Neural cell (in vitro differentiated cells): ENCODE data around the gene RABGGTA. TPM values are rescaled to one million over a fixed set of nuclear protein-coding genes. Genes with fewer than 3 reads are reported as not detected.

Source experiments
- H2AFZ ChIP-seq: fragments of 200-600, 300-800 bp; sonication (generic), shearing (Covaris generic); 2 replicates; pipeline ENCODE4 v1.6.0; 2014; ENCODE audit warnings: low read depth, mild to moderate bottlenecking, antibody characterized with exemption, low read length, moderate library complexity
- H3F3A ChIP-seq: fragments of 200-600 bp; shearing (Covaris generic); 2 replicates; pipeline ENCODE4 v1.6.1; 2016; ENCODE audit warnings: mild to moderate bottlenecking, moderate library complexity, mixed read lengths, antibody characterized with exemption, low read length; ENCODE audit not compliant: insufficient read depth, poor library complexity, severe bottlenecking
- H3K27ac ChIP-seq: fragments of 200-600, 300-800 bp; sonication (generic), shearing (Covaris generic); 2 replicates; pipeline ENCODE4 v1.5.1; 2014; ENCODE audit warnings: mild to moderate bottlenecking, low read length, moderate library complexity
- H3K27me3 ChIP-seq: fragments of 300-800, 200-600 bp; sonication (generic), shearing (Covaris generic); 2 replicates; pipeline ENCODE4 v1.6.0; 2014; ENCODE audit warnings: mild to moderate bottlenecking, low read depth, low read length, moderate library complexity; ENCODE audit not compliant: insufficient read depth
- H3K36me3 ChIP-seq: fragments of 300-800, 200-600 bp; sonication (generic), shearing (Covaris generic); 2 replicates; pipeline ENCODE4 v1.5.1; 2014; ENCODE audit warnings: mild to moderate bottlenecking, antibody characterized with exemption, low read length, moderate library complexity; ENCODE audit not compliant: insufficient read depth
- H3K4me2 ChIP-seq: fragments of 300-800, 200-600 bp; sonication (generic), shearing (Covaris generic); 2 replicates; pipeline ENCODE4 v1.6.0; 2014; ENCODE audit warnings: mild to moderate bottlenecking, low read length
- H3K4me3 ChIP-seq: fragments of 300-800, 200-600 bp; sonication (generic), shearing (Covaris generic); 2 replicates; pipeline ENCODE4 v1.5.1; 2014; ENCODE audit warnings: mild to moderate bottlenecking, low read length, moderate library complexity
- H3K79me2 ChIP-seq: fragments of 200-600 bp; shearing (Covaris generic); replicated peaks from 2 replicates; pipeline ENCODE4 v1.6.0; 2014; ENCODE audit warnings: mild to moderate bottlenecking, low read length, moderate library complexity; ENCODE audit not compliant: insufficient read depth
- H3K9ac ChIP-seq: fragments of 300-800, 200-600 bp; sonication (generic), shearing (Covaris generic); 2 replicates; pipeline ENCODE4 v1.6.1; 2016; ENCODE audit warnings: mild to moderate bottlenecking, low read length, mixed read lengths
- H3K9me2 ChIP-seq: fragments of 200-600 bp; shearing (Covaris generic); 2 replicates; pipeline ENCODE4 v1.6.1; 2016; ENCODE audit warnings: mild to moderate bottlenecking, low read length, mixed read lengths; ENCODE audit not compliant: insufficient read depth
- H3K9me3 ChIP-seq: fragments of 200-600, 300-800 bp; sonication (generic), shearing (Covaris generic); 2 replicates; pipeline ENCODE4 v1.6.1; 2016; ENCODE audit warnings: mild to moderate bottlenecking, mixed run types, low read length, moderate library complexity, mixed read lengths
- H4K20me1 ChIP-seq: fragments of 200-600 bp; shearing (Covaris generic); 2 replicates; pipeline ENCODE4 v1.6.1; 2016; ENCODE audit warnings: mild to moderate bottlenecking, mixed run types; ENCODE audit not compliant: insufficient read depth
- CTCF ChIP-seq: fragments of 450-650 bp; IDR thresholded peaks from 2 replicates; pipeline ENCODE4 v1.5.1; 2014; ENCODE audit warnings: antibody characterized with exemption, mild to moderate bottlenecking, moderate library complexity; ENCODE audit not compliant: poor library complexity, severe bottlenecking
- EP300 ChIP-seq: fragments of 450-650 bp; conservative IDR thresholded peaks from 2 replicates; pipeline ENCODE4 v1.6.1; 2014; ENCODE audit warnings: antibody characterized with exemption, mild to moderate bottlenecking, moderate library complexity; ENCODE audit not compliant: poor library complexity, severe bottlenecking
- EZH2 ChIP-seq: fragments of 200-600, 300-800 bp; shearing (Covaris generic), sonication (generic); IDR thresholded peaks from 2 replicates; pipeline ENCODE4 v1.6.1; 2014; ENCODE audit warnings: antibody characterized with exemption, low read length, borderline replicate concordance, mild to moderate bottlenecking; ENCODE audit not compliant: insufficient read depth, poor library complexity, severe bottlenecking
- MXI1 ChIP-seq: fragments of 450-650 bp; conservative IDR thresholded peaks from 2 replicates; pipeline ENCODE4 v1.6.1; 2014; ENCODE audit warnings: antibody characterized with exemption, mild to moderate bottlenecking; ENCODE audit not compliant: poor library complexity, severe bottlenecking
- POLR2AphosphoS5 ChIP-seq: IDR thresholded peaks from 2 replicates; pipeline ENCODE4 v1.6.1; 2012
- TAF1 ChIP-seq: IDR thresholded peaks from 2 replicates; pipeline ENCODE4 v1.6.1; 2012; ENCODE audit warnings: low read depth
- polyA plus RNA-seq: library from polyadenylated mRNA; depleted of rRNA; stranded (reverse); fragments of >200 nt; gene quantifications from 2 replicates; pipeline ENCODE4 v1.2.3, GENCODE V29; 2014
- TF ChIP-seq, protein P1 (sequence below): IDR thresholded peaks from 2 replicates; pipeline ENCODE4 v1.6.1; 2012; ENCODE audit warnings: borderline replicate concordance

RABGGTA gene
- polyA plus RNA-seq, 1 donor from 2014 or later = 33.2 TPM

GRCh38 chr14:24274101-24274543 is 2.7 kb upstream of the RABGGTA start:
- Histone ChIP-seq H3K9me2 (no peaks in the 10 kb centered on the region), H3K4me2 (no peak overlapping the region), H4K20me1 (no peaks in the 10 kb centered on the region), H3K79me2 (no peaks in the 10 kb centered on the region), H3K27me3 (no peaks in the 10 kb centered on the region), H3K9ac (no peak overlapping the region), H3F3A (no peaks in the 10 kb centered on the region), H3K9me3 (no peaks in the 10 kb centered on the region), H2AFZ (no peak overlapping the region), H3K36me3 (no peaks in the 10 kb centered on the region), H3K27ac (no peak overlapping the region), H3K4me3 (no peak overlapping the region)
- TF ChIP-seq POLR2AphosphoS5 (no peak), CTCF (no peak), EZH2 (no peak), EP300 (no peak), MXI1 (no peak), TAF1 (no peak)
- TF ChIP-seq, protein P1, sequence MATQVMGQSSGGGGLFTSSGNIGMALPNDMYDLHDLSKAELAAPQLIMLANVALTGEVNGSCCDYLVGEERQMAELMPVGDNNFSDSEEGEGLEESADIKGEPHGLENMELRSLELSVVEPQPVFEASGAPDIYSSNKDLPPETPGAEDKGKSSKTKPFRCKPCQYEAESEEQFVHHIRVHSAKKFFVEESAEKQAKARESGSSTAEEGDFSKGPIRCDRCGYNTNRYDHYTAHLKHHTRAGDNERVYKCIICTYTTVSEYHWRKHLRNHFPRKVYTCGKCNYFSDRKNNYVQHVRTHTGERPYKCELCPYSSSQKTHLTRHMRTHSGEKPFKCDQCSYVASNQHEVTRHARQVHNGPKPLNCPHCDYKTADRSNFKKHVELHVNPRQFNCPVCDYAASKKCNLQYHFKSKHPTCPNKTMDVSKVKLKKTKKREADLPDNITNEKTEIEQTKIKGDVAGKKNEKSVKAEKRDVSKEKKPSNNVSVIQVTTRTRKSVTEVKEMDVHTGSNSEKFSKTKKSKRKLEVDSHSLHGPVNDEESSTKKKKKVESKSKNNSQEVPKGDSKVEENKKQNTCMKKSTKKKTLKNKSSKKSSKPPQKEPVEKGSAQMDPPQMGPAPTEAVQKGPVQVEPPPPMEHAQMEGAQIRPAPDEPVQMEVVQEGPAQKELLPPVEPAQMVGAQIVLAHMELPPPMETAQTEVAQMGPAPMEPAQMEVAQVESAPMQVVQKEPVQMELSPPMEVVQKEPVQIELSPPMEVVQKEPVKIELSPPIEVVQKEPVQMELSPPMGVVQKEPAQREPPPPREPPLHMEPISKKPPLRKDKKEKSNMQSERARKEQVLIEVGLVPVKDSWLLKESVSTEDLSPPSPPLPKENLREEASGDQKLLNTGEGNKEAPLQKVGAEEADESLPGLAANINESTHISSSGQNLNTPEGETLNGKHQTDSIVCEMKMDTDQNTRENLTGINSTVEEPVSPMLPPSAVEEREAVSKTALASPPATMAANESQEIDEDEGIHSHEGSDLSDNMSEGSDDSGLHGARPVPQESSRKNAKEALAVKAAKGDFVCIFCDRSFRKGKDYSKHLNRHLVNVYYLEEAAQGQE = no peak

GRCh38 chr14:24273422-24273998 is 2.1 kb upstream of the RABGGTA start:
- H3K9ac ChIP-seq = no peak overlapping the region
- no peaks in the 10 kb centered on the region for H4K20me1 ChIP-seq
- no peak overlapping the region for H2AFZ ChIP-seq
- no peaks in the 10 kb centered on the region for H3K9me3 ChIP-seq
- H3F3A ChIP-seq = no peaks in the 10 kb centered on the region
- no peak overlapping the region for H3K4me2 ChIP-seq
- no peak overlapping the region for H3K27ac ChIP-seq
- H3K27me3 ChIP-seq = no peaks in the 10 kb centered on the region
- TF ChIP-seq EZH2 = no peak
- TF ChIP-seq CTCF = peak; percentile 33
- no peaks in the 10 kb centered on the region for H3K36me3 ChIP-seq
- H3K9me2 ChIP-seq = no peaks in the 10 kb centered on the region
- H3K4me3 ChIP-seq = no peak overlapping the region
- H3K79me2 ChIP-seq = no peaks in the 10 kb centered on the region
